VCaP (cell line): ENCODE data around the gene ELSPBP1.
A peak's percentile ranks its signal among the peaks of the same experiment; 100 is the strongest.
"Not testable (repeated sequence)": the region's sequence is repeated elsewhere in the genome, so short reads cannot be mapped to it uniquely, and the experiment has no call there.

Experiments
- H3K27ac ChIP-seq: fragments of 450-650 bp; 2 replicates; pipeline ENCODE4 v1.5.1; 2017
- TF ChIP-seq, protein P1 (sequence below): fragments of 450-650 bp; conservative IDR thresholded peaks from 2 replicates; pipeline ENCODE4 v1.5.1; 2017; ENCODE audit warnings: mild to moderate bottlenecking, moderate library complexity

Gene ELSPBP1

DNA sequence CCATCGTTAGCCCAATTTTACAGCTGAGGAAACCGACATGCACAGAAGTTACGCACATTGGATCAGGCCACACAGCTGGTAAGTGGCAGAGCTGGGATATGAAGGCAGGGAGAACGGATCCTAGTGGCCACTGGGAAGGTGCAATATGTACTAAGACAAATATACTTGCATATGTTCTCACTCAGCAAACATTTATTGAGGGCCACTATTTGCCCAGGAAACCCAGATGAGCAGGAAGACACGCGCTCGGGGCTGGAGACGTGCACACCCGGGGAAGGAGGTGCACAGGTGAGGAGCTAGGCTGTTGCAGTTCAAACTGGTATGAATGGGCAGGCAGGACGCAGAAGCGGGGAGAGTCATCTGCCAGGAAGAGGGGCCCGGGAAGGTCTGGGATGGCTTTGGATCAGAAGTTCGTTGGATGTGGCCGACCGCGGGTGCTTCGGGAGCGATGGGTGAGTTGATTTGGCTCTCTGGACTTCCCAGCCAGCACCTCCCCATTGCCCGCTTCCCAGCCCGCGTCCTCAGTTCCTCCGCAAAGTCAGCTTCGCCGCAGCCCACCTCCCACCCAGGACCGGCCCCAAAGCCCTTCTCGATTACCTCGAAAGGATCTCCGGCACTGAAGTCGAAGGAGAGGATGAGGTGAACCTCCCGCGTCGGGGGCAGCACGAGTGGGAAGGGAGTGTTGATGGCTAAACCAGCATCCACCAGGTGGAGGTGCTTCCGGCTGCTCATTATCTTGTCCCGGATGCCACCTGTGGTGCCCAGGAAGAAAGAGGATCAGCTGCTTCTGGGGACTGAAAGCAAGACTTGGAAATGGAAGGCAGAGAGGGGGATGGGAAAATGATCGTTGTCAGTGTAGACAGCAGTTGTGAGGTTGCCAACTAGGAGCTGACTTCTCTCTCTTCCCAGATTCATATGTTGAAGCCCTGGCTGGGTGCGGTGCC is 67.2 kb downstream of the ELSPBP1 start:
- H3K27ac ChIP-seq, result peak overlapping the region; percentile 100
- TF ChIP-seq, protein P1, sequence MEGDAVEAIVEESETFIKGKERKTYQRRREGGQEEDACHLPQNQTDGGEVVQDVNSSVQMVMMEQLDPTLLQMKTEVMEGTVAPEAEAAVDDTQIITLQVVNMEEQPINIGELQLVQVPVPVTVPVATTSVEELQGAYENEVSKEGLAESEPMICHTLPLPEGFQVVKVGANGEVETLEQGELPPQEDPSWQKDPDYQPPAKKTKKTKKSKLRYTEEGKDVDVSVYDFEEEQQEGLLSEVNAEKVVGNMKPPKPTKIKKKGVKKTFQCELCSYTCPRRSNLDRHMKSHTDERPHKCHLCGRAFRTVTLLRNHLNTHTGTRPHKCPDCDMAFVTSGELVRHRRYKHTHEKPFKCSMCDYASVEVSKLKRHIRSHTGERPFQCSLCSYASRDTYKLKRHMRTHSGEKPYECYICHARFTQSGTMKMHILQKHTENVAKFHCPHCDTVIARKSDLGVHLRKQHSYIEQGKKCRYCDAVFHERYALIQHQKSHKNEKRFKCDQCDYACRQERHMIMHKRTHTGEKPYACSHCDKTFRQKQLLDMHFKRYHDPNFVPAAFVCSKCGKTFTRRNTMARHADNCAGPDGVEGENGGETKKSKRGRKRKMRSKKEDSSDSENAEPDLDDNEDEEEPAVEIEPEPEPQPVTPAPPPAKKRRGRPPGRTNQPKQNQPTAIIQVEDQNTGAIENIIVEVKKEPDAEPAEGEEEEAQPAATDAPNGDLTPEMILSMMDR, result peak; percentile 40

DNA sequence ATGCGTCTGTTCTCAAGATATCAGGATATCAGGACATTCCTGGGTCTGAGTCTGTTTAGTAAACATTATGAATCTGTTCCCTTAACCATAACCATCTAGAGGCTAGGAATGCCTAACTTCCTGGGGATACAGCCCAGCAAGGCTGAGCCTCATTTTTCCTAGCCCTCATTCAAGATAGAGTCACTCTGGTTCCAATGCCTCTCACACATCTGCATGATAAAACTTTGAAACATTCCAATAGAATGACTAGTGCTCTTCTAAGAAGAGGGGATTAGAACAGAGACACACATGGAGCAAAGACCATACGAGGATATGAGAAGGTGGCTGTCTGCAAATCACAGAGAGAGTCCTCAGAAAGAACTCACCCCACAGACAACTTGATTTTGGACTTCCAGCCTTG is 70.1 kb downstream of the ELSPBP1 start:
- H3K27ac ChIP-seq, result no peak overlapping the region; the same call in 1 of the 2 replicates
- TF ChIP-seq, protein P1, result no peak

GRCh38 chr19:48069435-48069834 is 75.0 kb downstream of the ELSPBP1 start:
- no peak overlapping the region for H3K27ac ChIP-seq
- TF ChIP-seq, protein P1, result peak; percentile 17; the same call in 1 of the 2 replicates

- not testable (repeated sequence) for H3K27ac ChIP-seq
Observed at GRCh38 chr19:48070177-48070769, 75.8 kb downstream of the ELSPBP1 start.
